NCI-H82 (cell line): ENCODE measurements around the gene RAC2.

Source experiments
- DNase-seq: peaks from one replicate; lab custom pipeline; 2025; lab: John Stamatoyannopoulos, UW

RAC2 gene

DNA sequence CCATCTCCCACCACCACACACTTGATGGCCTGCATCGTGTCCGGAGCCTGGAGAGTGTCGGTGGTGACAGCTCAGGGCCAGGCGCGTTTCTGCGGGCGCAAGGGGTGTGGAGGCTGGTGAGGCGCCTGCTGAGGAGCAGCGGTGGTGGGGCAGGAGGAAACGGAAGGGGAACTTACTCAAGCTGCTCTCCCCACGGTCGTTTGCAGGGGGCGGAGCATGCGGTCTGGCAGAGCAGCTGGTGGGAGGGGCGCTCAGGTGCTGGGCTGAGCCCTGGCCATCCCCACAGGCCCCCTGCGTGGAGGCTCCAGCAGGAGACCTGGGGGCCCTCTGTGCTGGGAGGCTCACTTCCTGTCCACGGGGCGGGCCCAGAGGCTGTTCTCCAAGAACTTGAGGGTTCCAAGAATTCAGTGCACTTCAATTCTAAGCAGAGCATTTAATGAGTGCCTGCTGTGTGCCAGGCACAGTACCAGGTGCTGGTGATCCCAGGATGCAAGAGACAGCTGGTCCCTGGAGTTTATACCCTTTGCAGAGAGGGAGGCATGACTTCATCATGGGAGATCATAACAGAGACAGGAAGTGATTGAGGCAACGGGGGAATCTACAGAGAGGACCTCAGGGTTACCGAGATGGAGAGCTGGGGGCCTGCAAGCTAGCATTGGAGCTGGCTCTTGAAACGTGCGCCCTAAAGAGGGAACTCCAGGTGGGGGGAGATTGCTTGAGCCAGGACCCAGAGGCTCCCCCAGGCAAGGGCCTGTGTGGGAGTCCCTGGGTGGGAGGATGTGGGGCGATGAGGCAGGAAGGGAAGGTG, at the start of gene RAC2:
Gene RAC2, minus strand, starts transcription at position 156 of the 808 bp plus-strand sequence. Its CDS starts 121 bp downstream, at position 35.
- DNase-seq, result peak; percentile 35

DNA sequence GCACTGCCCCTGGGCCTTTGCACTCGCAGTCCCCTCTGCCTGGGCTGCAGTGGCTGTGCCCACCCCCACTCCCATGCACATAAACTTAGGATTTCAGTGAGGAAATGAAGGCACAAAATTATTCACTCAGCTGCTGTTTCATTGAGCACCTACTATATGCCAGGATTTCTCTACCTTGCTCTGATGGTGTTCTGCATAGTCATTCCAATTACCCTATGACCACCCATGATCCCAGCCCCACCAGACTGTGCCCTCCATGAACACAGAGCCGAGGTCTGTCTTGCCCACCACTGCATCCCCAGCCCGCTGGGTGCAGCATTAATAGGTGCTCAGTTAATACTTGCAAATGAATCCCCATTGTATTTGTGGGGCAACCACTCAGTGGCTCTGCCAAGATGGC, 49.1 kb upstream of the RAC2 start:
- no peak for DNase-seq

DNA sequence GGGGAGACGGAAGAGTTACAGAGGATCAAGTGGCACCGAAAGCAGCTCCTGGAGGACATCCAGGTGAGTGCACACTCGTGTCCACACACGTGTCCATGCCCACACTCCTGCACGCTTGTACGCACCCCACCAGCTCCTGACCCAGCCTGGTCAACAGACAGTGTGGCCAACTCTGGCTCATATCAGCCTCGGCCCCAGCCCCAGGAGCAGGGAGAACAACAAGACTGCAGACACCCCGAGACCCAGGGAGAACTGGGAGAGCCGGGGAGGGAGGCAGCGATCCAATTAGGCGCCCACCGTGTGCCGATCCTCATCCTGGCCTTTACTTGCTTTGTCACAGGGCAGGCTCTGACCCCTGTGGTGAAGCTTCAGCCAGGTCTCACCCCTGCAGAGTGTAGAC, 48.6 kb upstream of the RAC2 start:
- DNase-seq, result no peak

DNA sequence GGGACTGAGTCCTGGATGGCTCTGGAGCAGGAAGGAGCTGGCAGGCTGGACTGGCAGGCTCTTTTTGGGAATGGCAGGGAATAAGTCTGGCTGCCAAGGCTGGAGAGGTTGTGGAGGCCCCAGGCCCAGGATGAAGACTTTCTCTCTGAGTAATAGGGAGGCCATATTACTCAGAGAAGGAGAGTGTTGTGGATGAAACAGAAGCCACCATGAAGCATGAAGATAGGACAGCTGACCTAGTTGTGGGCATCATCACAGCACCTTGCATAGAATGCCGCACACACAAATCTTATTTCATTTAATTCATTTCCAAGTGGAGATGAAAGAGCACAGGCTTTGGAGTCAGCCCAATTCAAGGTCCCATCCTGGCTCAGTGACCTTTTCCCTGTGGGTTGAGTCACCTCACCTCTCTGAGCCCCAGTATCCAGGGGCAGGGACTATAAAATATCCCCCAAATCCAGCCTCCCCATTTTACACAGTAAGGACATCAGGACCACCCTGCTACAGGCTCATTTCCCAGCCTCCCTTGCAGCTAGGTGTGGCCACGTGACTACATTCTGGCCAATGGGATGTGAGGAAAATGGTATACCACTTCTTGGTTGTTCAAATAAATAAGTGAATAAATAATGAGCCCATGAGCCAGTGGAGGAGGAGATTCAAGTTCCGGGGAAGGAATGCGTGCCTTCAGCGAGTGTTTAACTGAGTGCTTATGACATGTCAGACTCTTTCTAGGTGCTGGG, 47.7 kb upstream of the RAC2 start:
- DNase-seq, result no peak

DNA sequence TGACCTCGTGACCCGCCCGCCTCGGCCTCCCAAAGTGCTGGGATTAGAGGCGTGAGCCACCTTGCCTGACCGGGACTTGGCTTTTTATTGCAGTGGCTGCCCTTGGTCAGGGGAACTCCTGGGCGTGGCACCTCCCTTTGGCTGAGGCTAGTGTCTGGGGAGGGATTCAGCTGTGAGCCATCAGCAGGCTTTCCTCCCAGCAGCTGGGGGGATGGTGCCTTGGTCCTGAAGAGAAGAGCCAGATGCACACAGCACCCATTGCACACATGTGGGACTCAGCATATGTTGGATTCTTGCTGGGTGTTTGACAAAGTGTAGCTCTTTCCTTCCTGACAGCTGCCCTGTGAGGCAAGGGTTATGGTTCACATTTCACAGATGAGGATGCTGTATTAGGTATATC, 46.7 kb upstream of the RAC2 start:
- no peak for DNase-seq

DNA sequence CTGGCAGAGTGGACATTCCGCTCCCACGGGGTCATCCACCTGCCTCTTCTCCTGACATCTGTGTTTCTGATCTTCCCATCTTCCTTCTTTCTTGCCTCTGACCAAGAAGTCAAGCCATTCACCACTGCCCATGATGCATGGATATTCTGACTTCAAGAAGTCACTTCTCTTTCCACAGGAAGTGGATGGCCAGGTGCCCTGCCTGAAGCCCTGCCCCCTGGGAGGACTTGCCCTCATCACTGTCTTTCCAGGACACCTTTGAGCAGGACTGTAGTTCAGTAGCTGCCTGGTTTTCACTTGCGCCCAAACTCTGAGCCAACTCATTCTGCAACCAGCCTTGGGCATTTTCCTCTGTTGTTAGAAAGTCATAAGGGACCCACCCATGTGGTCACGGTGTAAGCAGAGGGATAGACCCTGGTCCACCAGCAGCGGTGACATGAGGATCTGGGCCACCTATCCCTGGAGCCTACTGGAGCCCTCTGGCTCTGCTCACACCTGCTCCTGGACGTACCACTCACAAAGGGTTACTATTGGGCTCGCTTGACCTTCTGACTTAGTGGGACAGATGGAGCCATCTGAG, 45.2 kb upstream of the RAC2 start:
- no peak for DNase-seq

DNA sequence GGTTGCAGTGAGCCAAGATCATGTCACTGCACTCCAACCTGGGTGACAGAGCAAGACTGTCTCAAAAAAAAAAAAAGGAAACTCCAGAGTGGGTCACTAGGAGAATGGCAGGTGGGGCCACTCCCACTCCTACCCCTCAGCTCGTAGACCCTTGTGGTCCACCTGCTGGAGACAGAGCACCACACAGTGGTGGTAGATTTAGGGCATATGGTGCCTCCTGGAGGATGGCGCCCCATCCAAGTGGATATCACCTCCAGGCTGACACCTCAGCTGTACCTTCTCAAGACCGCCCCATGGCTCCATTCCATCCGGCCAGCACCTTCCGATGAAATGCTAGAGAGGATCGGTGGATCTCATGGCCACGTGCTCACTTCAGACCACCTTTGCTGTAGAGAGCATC, 44.5 kb upstream of the RAC2 start:
- no peak for DNase-seq

DNA sequence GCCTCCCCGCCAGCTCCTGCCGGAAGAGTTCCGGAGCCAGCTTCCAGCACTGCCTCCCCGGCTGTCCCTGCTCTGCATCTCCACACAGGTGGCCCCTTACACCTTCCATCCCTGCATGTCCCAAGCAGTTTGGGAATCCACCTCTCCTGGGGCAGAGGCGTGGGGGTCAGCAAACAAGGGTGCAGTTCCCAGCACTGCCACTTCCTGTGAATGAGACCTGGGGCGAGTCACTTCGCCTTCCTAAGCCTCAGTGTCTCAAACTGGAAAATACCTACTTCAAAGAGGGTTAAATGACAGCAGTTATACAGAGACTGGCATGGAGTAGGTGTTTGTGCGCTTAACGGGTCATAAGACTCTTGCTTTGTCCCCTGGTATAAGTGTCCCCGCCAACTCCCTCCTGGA, 43.5 kb upstream of the RAC2 start:
- DNase-seq, result no peak

DNA sequence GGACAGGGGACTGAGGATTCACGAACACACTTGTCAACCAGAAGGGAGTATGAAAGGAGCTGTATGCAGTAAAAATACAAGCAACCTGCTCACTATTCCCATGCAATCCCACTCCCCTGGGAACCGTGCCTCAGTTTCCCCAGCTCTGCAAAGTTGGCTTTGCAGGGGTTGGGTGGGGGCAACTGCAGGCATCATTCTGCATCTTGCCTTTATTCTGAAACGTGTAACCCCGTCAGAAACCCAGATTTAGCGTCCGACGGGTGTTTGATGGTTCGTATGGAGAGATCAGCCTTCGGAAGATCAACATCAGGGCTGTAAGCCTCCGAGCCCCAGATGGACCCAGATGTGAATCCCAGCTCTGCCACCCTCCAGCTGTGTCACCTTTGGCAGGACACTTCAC, 41.9 kb upstream of the RAC2 start:
- DNase-seq, result no peak

DNA sequence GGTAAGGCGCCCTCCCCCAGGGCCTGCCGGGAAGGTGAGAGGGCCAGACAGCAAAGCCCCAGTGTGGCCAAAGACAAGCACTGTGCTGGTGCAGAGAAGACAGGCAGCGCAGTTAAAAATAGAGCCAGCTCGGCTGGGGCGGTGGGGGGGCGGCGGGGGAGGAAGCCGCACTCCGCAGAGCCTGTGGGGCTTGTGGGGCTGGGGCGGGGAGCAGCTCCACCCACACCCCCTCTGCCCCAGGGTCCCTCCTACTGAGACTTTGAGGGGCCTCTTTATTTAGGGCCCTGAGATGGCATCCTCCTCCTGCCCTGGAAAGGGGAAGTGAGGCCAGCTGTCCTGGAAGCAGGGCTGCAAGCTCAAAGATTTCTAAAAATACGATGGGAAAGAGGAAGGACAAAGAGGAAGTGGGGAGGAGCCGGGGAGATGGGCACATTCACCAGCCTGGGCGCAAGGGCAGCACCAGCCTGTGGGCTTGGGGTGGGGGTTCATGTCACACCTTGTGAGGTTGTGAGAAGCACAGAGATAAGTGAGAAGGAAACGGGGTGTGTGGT, 40.8 kb upstream of the RAC2 start:
- DNase-seq, result no peak

DNA sequence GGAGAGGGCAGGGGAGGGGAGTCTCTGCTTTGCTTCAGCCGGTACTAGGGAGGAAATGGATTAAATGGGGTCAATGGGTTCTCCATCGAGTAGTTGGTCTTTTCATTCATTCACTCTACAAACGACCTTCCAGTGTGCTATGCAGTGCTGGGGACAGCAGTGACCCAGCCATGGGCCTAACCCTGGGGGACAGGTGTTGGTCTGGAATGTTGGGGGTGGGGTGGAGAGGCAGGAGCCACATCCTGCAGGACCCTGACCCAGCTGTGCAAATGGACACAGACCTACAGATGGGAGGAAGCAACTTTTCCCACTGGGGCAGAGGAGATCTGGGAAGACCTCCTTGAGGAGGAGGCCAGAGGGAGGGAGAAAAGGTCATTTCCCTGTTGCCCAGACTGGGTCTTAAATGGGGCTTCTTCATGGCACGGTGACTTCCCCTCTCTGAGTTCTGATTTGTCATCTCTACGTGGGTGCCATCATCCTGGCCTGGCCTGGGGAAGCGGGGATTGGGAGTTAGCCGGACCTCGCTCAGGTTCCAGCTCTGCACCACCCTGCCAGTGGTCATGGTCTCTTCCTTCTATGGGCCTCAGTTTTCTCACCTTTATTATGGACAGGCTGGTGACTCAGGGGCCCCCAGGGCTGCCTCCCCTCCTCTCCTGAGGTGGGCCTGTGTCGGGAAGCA, 40.2 kb upstream of the RAC2 start:
- DNase-seq, result no peak

DNA sequence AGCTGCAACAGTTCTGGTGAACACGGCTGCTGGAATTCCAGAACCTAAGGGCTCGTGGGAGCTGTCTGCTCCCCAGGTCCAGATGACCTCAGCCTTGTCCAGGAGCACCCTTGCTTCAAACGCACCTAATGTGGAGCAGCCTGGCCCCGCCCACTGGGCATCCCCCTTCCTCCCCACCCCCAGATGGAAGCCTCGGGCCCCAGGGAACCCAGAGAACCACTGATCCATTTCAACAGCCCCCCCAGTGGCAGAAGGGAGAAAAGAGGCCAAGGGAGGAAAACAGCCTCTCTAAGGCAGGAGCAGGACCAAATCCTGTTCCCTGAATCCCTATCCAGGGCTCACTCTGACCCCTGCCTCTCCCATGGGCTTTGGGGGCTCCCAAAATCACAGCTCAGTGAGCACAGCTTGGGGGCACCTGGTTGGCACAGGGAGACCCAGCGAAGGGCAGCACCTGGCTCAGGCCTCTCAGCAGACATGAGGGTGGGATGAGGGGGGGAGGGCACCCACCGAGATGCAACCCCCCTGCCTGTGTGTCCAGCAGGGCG, 39.4 kb upstream of the RAC2 start:
- no peak for DNase-seq

DNA sequence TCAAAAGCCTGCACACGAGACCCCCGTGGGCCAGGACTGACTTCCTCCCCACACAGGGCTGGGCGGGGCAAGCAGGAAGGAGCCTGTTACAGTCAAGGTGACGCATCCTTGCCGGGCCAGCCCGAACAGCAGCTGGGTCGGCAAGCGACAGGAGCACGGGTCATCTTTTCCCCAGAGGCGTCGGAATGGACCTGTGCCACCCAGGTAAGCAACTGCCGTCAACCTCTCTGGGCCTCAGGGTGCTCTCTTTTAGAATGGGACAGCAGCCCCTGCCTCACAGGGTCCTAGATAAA, 38.3 kb upstream of the RAC2 start, which contains the start of gene CYTH4:
Gene CYTH4, plus strand, starts transcription at position 124 of the 293 bp plus-strand sequence. Its CDS starts 62 bp downstream, at position 186.
- no peak for DNase-seq

DNA sequence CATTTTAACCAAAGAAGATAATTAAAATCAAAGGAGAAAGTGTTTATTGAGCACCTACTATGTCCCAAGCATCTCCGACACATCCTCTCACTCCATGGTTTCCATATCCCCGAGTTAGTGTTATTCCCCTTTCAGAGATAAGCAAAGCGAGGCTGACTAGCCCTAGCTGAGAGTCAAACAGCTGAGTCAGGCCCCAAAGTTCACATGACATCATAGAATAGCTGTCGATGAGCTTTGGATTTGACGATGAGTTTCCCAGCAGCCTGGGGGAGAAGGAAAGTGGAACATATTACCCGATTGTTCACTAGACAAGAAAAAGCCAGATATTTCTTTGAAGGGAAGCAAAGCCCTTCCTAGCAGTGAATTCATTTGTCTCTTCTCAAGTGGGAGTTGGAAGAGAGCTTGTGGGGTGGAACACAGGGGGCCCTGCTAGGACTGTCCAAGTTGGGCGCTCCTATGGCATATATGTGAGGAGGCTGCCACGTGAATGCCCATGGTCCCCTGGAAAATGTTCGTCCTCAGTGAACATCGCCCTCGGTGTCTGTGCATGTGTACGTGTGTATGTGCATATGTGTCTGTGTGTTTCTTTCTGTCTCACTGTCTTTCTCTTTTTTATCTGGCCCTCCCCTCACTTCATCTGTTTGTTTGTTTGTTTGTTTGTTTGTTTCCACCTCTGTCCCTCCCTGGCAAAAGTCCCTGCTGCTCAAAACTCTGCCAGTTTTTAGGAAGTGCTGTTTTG, 37.7 kb upstream of the RAC2 start:
- DNase-seq, result no peak

DNA sequence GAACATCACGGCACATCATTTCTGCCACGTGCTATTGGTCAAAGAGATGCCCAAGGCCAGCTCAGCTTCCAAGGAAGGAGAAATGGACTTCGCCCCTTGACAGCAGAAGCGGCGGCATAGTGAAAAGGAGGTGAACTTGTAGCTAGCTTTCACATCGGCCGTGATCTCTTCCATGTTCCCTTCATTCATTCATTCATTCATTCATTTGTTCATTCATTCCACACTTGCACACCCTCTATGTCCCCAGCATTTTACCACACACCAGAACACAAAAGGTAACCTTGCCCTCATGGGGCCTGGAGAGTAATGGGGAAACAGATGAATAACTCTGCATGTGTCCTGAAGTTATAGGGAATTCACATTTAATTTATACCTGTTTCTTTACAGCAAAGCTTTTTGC, 37.1 kb upstream of the RAC2 start:
- DNase-seq, result no peak

DNA sequence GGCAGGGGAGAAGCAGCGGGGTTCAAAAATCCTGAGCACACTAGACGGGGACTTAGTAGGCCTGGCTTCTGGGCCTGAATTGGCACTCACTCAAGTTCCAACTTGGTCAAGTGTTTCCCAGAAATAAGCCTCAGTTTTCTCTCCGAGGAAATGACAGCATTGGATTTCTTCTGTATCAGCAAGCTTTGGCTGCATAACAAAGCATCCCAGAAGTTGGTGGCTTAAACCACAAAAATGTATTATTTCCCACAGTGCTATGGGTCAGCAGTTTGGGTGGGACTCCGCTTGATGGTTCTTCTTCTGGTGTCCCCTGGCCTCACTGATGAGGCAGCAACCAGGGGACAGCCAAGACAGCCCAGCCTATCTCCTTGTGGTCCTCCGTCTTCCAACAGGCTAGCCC, 36.6 kb upstream of the RAC2 start:
- no peak for DNase-seq

DNA sequence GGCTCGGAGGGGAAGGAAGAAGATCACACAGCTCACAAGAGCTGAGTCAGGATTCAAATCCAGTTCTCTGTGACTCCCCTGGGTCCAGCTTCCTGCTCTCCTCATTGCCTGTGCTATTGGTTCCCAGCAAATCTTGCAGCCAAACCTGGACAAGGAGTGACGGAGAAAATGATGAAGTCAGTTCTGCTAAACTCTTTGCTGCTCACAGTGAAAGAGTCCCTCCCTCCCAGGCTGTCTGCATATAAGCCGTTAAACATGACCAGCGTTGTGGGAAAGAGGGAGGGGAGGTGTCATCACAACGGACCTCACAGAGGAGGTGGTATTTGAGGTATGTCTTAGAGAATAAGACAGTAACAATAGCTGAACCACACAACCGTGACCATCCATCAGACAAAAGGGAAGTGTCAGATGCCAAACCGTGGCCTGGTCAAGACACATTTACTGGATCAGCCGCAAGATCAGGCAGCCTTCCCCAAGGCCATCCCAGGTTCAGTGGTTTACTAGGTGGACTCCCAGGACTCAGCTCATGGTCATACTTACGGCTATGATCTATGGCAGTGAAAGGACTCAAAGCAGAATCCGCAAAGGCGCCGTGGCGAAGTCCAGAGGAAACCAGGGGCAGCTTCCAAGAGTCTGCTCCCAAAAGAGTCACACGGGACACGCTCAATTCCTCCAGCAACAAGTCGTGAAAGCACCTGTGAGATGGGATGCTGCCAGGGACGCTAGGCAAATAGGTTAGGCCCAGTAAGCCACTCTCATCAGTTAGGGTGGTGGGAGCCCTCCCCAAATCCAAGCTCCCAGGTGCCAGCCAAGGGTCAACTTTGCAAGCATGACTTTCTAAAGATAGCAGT, 35.5 kb upstream of the RAC2 start:
- no peak for DNase-seq

DNA sequence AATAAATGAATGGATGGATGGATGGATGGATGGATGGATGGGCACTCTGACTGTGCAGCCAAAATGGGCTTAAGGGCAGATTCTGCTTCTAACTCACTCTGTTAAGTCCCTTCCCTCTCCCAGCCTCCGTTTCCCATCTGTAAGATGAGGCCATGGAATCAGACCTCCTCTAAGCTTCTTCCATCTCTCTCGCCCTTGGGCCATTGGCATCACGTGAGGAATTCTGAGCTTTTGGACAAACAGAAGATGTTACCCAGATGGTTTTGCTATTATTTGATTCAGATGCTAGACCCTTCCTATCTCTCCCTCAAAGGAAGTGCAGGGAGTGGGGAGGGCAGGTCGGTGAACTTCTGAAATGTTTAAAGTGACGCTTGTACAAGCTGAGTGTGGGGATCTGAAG, 34.2 kb upstream of the RAC2 start:
- DNase-seq, result no peak

DNA sequence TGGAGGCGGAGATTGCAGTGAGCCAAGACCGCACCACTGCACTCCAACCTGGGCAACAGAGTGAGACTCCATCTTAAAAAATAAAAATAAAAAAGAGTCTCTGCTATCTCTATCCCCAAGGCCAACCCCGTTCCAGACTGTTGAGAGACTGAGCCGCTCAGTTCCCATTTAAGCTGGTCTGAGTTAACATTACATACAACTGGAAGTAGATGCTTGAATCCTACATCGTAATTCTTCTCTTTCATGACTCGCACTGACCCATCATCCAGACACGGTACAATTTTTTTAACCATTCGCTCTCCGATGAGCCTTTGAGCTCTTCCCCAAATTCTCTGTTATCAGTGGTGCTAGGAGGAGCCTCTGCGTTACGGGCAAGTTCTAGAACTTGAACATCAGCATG, 33.3 kb upstream of the RAC2 start:
- DNase-seq, result no peak

DNA sequence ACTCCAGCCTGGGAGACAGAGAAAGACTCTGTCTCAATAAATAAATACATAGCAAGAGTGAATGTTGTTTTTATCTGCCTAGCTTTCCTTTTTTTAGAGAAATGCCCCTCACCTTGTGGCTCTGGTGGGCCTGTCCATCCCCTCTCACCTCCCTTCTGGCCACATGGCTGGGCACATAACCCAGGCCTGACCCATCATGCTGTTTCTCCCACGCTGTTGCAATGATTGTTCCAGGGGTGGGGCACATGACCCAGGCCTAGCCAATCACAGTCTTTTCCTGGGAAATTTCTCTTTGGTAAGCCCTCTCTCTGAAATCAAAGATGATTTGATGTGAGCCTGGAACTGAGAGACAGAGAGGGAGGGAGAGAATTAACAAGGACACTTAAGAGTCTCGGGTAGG, 32.7 kb upstream of the RAC2 start:
- DNase-seq, result no peak

DNA sequence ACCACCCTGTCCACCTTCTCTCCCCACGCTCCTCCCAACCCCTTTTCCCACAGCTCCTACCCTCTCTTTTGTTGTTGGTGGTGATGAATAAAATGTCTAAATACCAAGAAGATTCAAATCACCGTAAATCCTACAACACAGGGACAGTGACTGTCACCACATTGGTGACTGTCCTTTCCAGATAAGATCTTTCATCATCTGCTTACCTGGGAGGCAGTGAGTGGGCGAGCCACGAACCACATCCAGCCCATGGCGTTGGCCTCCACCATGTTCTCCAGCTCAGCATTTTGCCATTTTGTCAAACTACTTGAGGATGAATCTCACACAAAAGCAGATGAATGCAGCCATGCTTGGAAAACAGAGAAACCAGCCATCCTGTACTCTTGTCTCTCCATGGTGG, 31.6 kb upstream of the RAC2 start:
- no peak for DNase-seq
